GM12878 (cell line): ENCODE data around the gene N4BP2L2.

Experiments used
- CHD2 ChIP-seq: IDR thresholded peaks from 2 replicates; pipeline ENCODE4 v1.6.1; 2011; ENCODE audit warnings: low read depth, low read length, improper control_type of control experiment, borderline replicate concordance
- POLR2A ChIP-seq: IDR thresholded peaks from 2 replicates; pipeline ENCODE4 v1.6.1; 2011; ENCODE audit warnings: low read depth, mild to moderate bottlenecking, low read length
- TF ChIP-seq, protein P1 (sequence below), 3 experiments: IDR thresholded peaks in 2 of 3; conservative IDR thresholded peaks in 1 of 3; 2 replicates each; pipeline ENCODE4 v1.5.1; 2011; ENCODE audit warnings: low read depth in 3 of 3, low read length in 3 of 3, mild to moderate bottlenecking in 3 of 3, control low read depth in 2 of 3, moderate library complexity in 2 of 3, inconsistent platforms in 1 of 3, mixed read lengths in 1 of 3; ENCODE audit not compliant: control insufficient read depth in 2 of 3, insufficient read depth in 1 of 3; ENCODE audit errors: extremely low read depth in 1 of 3

GRCh38 chr13:32447894-32448623 lies 90.5 kb downstream of the N4BP2L2 start:
- TF ChIP-seq, protein P1, sequence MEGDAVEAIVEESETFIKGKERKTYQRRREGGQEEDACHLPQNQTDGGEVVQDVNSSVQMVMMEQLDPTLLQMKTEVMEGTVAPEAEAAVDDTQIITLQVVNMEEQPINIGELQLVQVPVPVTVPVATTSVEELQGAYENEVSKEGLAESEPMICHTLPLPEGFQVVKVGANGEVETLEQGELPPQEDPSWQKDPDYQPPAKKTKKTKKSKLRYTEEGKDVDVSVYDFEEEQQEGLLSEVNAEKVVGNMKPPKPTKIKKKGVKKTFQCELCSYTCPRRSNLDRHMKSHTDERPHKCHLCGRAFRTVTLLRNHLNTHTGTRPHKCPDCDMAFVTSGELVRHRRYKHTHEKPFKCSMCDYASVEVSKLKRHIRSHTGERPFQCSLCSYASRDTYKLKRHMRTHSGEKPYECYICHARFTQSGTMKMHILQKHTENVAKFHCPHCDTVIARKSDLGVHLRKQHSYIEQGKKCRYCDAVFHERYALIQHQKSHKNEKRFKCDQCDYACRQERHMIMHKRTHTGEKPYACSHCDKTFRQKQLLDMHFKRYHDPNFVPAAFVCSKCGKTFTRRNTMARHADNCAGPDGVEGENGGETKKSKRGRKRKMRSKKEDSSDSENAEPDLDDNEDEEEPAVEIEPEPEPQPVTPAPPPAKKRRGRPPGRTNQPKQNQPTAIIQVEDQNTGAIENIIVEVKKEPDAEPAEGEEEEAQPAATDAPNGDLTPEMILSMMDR (IDR thresholded peaks at IDR 0.05 in 2 of 3, conservative IDR thresholded peaks at IDR 0.05 in 1 of 3; ENCODE audit: control insufficient read depth in 2 of 3, extremely low read depth in 1 of 3, insufficient read depth in 1 of 3, low read depth in 3 of 3, low read length in 3 of 3) = no peak
- TF ChIP-seq POLR2A (no peak), CHD2 (no peak)
